Measurements from ENCODE around the gene SMARCA5.

The SMARCA5 gene

DNA sequence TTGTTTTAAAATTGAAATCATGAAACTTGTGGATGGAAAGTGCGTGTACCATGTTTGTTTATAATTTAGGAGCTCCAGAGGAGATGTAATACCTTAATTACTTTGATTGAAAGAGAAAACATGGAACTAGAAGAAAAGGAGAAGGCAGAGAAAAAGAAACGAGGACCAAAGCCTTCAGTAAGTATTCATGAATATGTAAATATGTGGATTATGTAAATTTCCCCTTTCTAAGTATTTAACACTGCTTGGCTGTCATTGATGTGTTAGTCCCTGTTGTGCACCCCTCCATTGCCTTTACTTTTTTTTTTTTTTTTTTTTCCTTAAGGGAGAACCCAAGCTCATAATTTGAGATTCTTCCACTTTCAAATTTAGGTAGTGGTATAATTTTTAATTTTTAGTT is 36.4 kb downstream of the SMARCA5 start:
- H3K36me3 ChIP-seq (ENCODE audit: control insufficient read depth, insufficient read depth, low read length), result peaks cover 21% of the 10 kb centered on the region

DNA sequence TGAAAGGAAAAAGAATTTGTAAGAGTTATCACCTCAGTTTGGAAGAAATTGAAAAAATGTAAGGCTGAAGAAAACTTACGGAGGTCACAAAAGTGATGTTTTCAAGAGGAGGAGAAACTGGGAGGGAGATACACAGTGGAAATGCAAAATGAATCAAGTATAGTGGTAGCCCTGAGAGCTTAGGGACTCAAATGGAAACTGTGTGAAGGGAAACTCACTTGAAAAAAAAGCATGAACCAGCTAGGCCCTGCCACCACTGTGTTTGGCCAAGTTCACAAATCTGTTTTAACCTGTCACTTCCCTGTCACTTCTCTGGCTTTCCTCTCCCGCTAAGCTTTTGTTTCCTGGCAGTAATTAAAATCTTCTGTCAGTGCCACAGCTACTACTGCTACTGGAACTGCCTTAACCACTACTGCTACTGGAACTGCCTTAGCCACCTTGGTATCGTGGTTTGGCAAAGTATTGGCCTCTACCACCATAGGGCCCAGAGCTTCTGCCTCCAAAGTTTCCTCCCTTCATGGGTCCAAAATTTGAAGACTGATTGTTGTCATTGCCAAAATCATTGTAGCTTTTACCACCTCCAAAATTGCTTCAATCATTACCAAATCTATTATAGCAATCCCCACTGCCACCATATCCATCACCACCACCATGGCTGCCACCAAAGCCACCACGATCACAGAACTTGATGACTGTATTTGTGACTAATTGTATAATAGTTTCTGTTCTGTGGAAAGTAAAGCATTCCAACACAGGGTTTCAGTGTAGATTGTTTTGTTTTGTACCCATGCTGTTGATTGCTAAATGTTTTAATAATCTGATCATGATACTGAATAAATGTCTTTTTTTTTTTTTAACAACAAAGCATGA is 41.5 kb downstream of the SMARCA5 start:
- Histone ChIP-seq H3K4me3 (ENCODE audit: low read length) (no peak overlapping the region), H3K27me3 (ENCODE audit: control insufficient read depth, insufficient read depth, low read length) (no peaks in the 10 kb centered on the region), H3K4me1 (ENCODE audit: control insufficient read depth, insufficient read depth, low read length) (no peaks in the 10 kb centered on the region), H3K27ac (ENCODE audit: low read depth, low read length) (no peak overlapping the region), H3K9ac (ENCODE audit: low read length) (no peak overlapping the region), H3K36me3 (ENCODE audit: control insufficient read depth, insufficient read depth, low read length) (peaks cover 10% of the 10 kb centered on the region)

More for the DNA sequence above, 36.4 kb downstream of the SMARCA5 start:
- H3K4me3 ChIP-seq (ENCODE audit: low read length), result no peak overlapping the region
- no peaks in the 10 kb centered on the region for H3K4me1 ChIP-seq (ENCODE audit: control insufficient read depth, insufficient read depth, low read length)
- no peak overlapping the region for H3K27ac ChIP-seq (ENCODE audit: low read depth, low read length)
- H3K27me3 ChIP-seq (ENCODE audit: control insufficient read depth, insufficient read depth, low read length), result no peaks in the 10 kb centered on the region
- H3K9ac ChIP-seq (ENCODE audit: low read length), result no peak overlapping the region

DNA sequence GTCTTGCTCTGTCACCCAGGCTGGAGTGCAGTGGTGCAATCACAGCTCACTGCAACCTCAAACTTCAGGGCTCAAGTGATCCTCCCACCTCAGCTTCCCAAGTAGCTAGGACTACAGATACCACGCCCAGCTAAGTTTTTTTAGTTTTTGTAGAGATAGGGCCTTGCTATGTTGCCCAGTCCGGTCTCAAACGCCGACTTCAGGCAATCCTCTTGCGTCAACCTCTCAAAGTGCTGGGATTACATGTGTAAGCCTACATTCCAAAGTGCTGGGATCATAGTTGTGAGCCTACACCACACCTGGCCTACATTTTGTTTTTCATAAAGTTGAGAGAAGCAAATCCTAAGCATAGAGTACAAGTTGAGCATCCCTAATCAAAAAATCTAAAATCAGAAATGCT is 42.2 kb downstream of the SMARCA5 start:
- Histone ChIP-seq H3K9ac (ENCODE audit: low read length) (no peak overlapping the region), H3K27ac (ENCODE audit: low read depth, low read length) (no peak overlapping the region), H3K36me3 (ENCODE audit: control insufficient read depth, insufficient read depth, low read length) (peaks cover 7% of the 10 kb centered on the region), H3K4me3 (ENCODE audit: low read length) (no peak overlapping the region), H3K4me1 (ENCODE audit: control insufficient read depth, insufficient read depth, low read length) (no peaks in the 10 kb centered on the region), H3K27me3 (ENCODE audit: control insufficient read depth, insufficient read depth, low read length) (no peaks in the 10 kb centered on the region)

- H3K9ac ChIP-seq (ENCODE audit: low read length), result no peak overlapping the region
- H3K27me3 ChIP-seq (ENCODE audit: control insufficient read depth, insufficient read depth, low read length), result no peaks in the 10 kb centered on the region
- peaks cover 6% of the 10 kb centered on the region for H3K36me3 ChIP-seq (ENCODE audit: control insufficient read depth, insufficient read depth, low read length)
- H3K4me3 ChIP-seq (ENCODE audit: low read length), result no peak overlapping the region
- no peak overlapping the region for H3K27ac ChIP-seq (ENCODE audit: low read depth, low read length)
- no peaks in the 10 kb centered on the region for H3K4me1 ChIP-seq (ENCODE audit: control insufficient read depth, insufficient read depth, low read length)
Observed at GRCh38 chr4:143558286-143558685, 44.8 kb downstream of the SMARCA5 start.

GRCh38 chr4:143558823-143559756 is 45.6 kb downstream of the SMARCA5 start:
- Histone ChIP-seq H3K27me3 (ENCODE audit: control insufficient read depth, insufficient read depth, low read length) (no peaks in the 10 kb centered on the region), H3K36me3 (ENCODE audit: control insufficient read depth, insufficient read depth, low read length) (peaks cover 4% of the 10 kb centered on the region), H3K4me1 (ENCODE audit: control insufficient read depth, insufficient read depth, low read length) (no peaks in the 10 kb centered on the region), H3K27ac (ENCODE audit: low read depth, low read length) (peak overlapping the region; percentile 7), H3K4me3 (ENCODE audit: low read length) (peak overlapping the region; percentile 66), H3K9ac (ENCODE audit: low read length) (peak overlapping the region; percentile 13)

DNA sequence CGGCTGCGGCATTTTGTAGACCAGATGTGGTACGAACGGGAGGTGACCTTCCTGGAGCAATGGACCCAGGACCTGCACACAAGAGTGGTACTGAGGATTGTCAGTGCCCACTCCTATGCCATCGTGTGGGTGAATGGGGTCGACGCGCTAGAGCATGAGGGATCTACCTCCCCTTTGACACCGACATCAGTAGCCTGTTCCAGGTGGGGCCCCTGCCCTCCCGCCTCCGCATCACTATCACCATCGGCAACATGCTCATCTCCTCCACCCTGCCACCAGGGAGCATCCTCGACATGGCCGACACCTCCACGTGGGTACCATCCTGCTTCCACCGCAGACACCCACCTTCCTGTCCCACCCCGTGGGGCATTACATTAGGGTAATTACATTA is 46.2 kb downstream of the SMARCA5 start:
- Histone ChIP-seq H3K9ac (ENCODE audit: low read length) (peak overlapping the region; percentile 13), H3K36me3 (ENCODE audit: control insufficient read depth, insufficient read depth, low read length) (peaks cover 3% of the 10 kb centered on the region), H3K4me1 (ENCODE audit: control insufficient read depth, insufficient read depth, low read length) (no peaks in the 10 kb centered on the region), H3K27me3 (ENCODE audit: control insufficient read depth, insufficient read depth, low read length) (no peaks in the 10 kb centered on the region), H3K4me3 (ENCODE audit: low read length) (peak overlapping the region; percentile 66), H3K27ac (ENCODE audit: low read depth, low read length) (no peak overlapping the region)

DNA sequence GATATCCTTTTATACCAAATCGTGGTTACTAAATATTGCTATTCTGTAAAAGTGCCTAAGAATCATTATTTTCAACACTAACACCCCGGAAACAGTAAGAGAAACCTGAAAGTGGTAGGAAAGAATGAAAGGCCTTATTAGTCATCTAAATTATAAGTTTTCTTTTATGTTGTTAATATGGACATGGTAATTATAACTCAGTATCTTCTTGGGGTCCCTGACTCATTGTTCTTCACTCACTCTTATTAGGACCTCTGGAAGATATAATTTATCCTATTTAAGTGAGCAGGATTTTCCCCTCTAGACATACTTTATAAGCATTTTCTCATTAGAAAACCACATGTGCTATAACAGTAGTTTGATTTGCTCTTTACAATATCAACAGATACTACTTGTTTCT is 51.0 kb downstream of the SMARCA5 start:
- H3K9ac ChIP-seq (ENCODE audit: low read length), result no peak overlapping the region
- no peaks in the 10 kb centered on the region for H3K27me3 ChIP-seq (ENCODE audit: control insufficient read depth, insufficient read depth, low read length)
- H3K4me3 ChIP-seq (ENCODE audit: low read length), result no peak overlapping the region
- H3K27ac ChIP-seq (ENCODE audit: low read depth, low read length), result no peak overlapping the region
- no peaks in the 10 kb centered on the region for H3K36me3 ChIP-seq (ENCODE audit: control insufficient read depth, insufficient read depth, low read length)
- H3K4me1 ChIP-seq (ENCODE audit: control insufficient read depth, insufficient read depth, low read length), result no peaks in the 10 kb centered on the region

DNA sequence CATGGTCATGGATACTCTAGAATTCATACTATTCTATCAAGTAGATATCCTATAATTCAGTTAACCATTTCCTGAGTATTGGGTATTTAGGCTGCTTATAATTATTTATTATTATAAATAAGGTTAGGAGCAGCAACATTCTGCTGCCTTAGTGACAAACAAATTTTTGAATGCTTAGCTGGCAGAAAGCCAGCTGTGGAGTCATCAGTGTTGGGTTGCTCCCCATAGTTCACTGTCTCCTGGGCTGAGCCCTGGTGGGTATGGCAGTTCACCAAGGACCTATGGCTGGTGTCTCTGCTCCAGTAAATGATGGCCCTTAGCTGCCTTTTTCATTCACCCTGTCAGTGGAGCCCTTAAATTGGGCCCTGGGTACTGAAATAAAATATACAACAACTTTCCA is 61.8 kb downstream of the SMARCA5 start:
- Histone ChIP-seq H3K27ac (ENCODE audit: low read depth, low read length) (no peak overlapping the region), H3K27me3 (ENCODE audit: control insufficient read depth, insufficient read depth, low read length) (no peaks in the 10 kb centered on the region), H3K4me1 (ENCODE audit: control insufficient read depth, insufficient read depth, low read length) (no peaks in the 10 kb centered on the region), H3K9ac (ENCODE audit: low read length) (no peak overlapping the region), H3K4me3 (ENCODE audit: low read length) (no peak overlapping the region), H3K36me3 (ENCODE audit: control insufficient read depth, insufficient read depth, low read length) (no peaks in the 10 kb centered on the region)

DNA sequence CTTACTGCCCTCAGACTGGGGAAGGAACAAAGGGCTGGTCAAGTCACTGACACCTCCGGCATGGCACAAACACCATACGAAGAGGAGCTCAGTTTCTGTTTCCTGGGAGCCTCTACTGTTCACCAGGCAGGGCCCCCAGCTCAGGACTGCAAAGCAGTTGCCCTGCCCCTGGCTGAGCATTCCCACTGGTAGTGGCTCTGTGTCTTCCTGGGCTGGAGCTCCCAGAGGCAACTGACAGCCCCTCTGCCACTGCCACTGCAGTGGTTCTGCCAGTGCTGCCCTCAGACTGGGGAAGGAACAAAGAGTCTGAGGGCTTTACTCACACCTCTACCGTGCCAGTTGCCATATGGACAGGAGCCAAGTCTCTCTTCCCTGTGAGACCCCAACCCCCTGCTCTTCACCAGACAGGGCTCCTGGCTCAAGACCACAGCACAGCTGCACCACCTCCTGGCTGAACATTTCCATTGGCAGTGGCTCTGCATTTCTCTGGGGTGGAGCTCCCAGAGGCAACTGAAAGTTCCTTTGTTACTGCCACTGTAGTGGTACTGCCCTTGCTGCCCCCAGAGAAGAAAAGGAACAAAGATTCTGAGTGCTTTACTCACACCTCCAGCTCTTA is 67.9 kb downstream of the SMARCA5 start:
- H3K27ac ChIP-seq (ENCODE audit: low read depth, low read length), result no peak overlapping the region
- H3K27me3 ChIP-seq (ENCODE audit: control insufficient read depth, insufficient read depth, low read length), result no peaks in the 10 kb centered on the region
- no peaks in the 10 kb centered on the region for H3K4me1 ChIP-seq (ENCODE audit: control insufficient read depth, insufficient read depth, low read length)
- H3K36me3 ChIP-seq (ENCODE audit: control insufficient read depth, insufficient read depth, low read length), result no peaks in the 10 kb centered on the region
- H3K9ac ChIP-seq (ENCODE audit: low read length), result no peak overlapping the region
- H3K4me3 ChIP-seq (ENCODE audit: low read length), result no peak overlapping the region

- H3K9ac ChIP-seq (ENCODE audit: low read length), result no peak overlapping the region
- H3K27me3 ChIP-seq (ENCODE audit: control insufficient read depth, insufficient read depth, low read length), result no peaks in the 10 kb centered on the region
- no peaks in the 10 kb centered on the region for H3K36me3 ChIP-seq (ENCODE audit: control insufficient read depth, insufficient read depth, low read length)
- no peak overlapping the region for H3K27ac ChIP-seq (ENCODE audit: low read depth, low read length)
- H3K4me1 ChIP-seq (ENCODE audit: control insufficient read depth, insufficient read depth, low read length), result no peaks in the 10 kb centered on the region
- H3K4me3 ChIP-seq (ENCODE audit: low read length), result no peak overlapping the region
Observed at GRCh38 chr4:143585548-143585947, 72.0 kb downstream of the SMARCA5 start.

GRCh38 chr4:143586080-143586479 is 72.6 kb downstream of the SMARCA5 start:
- Histone ChIP-seq H3K27me3 (ENCODE audit: control insufficient read depth, insufficient read depth, low read length) (no peaks in the 10 kb centered on the region), H3K4me3 (ENCODE audit: low read length) (no peak overlapping the region), H3K9ac (ENCODE audit: low read length) (no peak overlapping the region), H3K36me3 (ENCODE audit: control insufficient read depth, insufficient read depth, low read length) (no peaks in the 10 kb centered on the region), H3K27ac (ENCODE audit: low read depth, low read length) (no peak overlapping the region), H3K4me1 (ENCODE audit: control insufficient read depth, insufficient read depth, low read length) (no peaks in the 10 kb centered on the region)

GRCh38 chr4:143587703-143588102 is 74.2 kb downstream of the SMARCA5 start:
- H3K27me3 ChIP-seq (ENCODE audit: control insufficient read depth, insufficient read depth, low read length), result no peaks in the 10 kb centered on the region
- H3K4me3 ChIP-seq (ENCODE audit: low read length), result no peak overlapping the region
- no peaks in the 10 kb centered on the region for H3K4me1 ChIP-seq (ENCODE audit: control insufficient read depth, insufficient read depth, low read length)
- no peaks in the 10 kb centered on the region for H3K36me3 ChIP-seq (ENCODE audit: control insufficient read depth, insufficient read depth, low read length)
- H3K9ac ChIP-seq (ENCODE audit: low read length), result no peak overlapping the region
- no peak overlapping the region for H3K27ac ChIP-seq (ENCODE audit: low read depth, low read length)

Data from rectal smooth muscle tissue (tissue), 1 donor.